T-helper 17 cell (primary cell): ENCODE data around the gene RBM20. TPM values are rescaled to one million over a fixed set of nuclear protein-coding genes. Genes with fewer than 3 reads are reported as not detected.
A peak's percentile ranks its signal among the peaks of the same experiment; 100 is the strongest.
"Not testable (repeated sequence)": the region's sequence is repeated elsewhere in the genome, so short reads cannot be mapped to it uniquely, and the experiment has no call there.

Experiments used
- ATAC-seq: fragments of 150-1000 bp; cut with Tn5 transposase; 2 replicates; pipeline ENCODE4 v1.10.0; 2021; ENCODE audit warnings: mild to moderate bottlenecking, moderate library complexity
- DNase-seq, 3 donors: peaks; one replicate each; pipeline versions ENCODE4 v3.0.0 to v3.0.0-alpha.2; 2020 to 2021
- H3K9me3 ChIP-seq: one replicate; pipeline ENCODE4 v1.7.0; 2013; ENCODE audit warnings: low read length, mild to moderate bottlenecking; ENCODE audit not compliant: control insufficient read depth, poor library complexity, severe bottlenecking
- H3K27ac Mint-ChIP-seq: one replicate; pipeline ENCODE4 v1.8.0; 2022; ENCODE audit warnings: mild to moderate bottlenecking, moderate library complexity, mixed read lengths
- H3K27me3 Mint-ChIP-seq: one replicate; pipeline ENCODE4 v1.8.0; 2022; ENCODE audit warnings: mixed read lengths
- H3K36me3 Mint-ChIP-seq: one replicate; pipeline ENCODE4 v1.8.0; 2022; ENCODE audit warnings: low read depth, mixed read lengths
- H3K4me1 Mint-ChIP-seq: one replicate; pipeline ENCODE4 v1.8.0; 2022; ENCODE audit warnings: mild to moderate bottlenecking, mixed read lengths
- H3K4me3 Mint-ChIP-seq: one replicate; pipeline ENCODE4 v1.8.0; 2022; ENCODE audit warnings: mild to moderate bottlenecking, moderate library complexity, mixed read lengths
- total RNA-seq, 4 donors: library from RNA in 2 of 4; stranded (reverse) in 2 of 4; gene quantifications; one replicate each; pipeline ENCODE4 v1.2.3 and lab custom pipeline; 2022 to 2026

RBM20 gene
- total RNA-seq, 2 donors from 2014 or later: not detected

- DNase-seq: no peak
- peaks cover 4% of the 10 kb centered on the region for H3K36me3 Mint-ChIP-seq
- peaks cover 23% of the 10 kb centered on the region for H3K27me3 Mint-ChIP-seq
- H3K9me3 ChIP-seq: no peaks in the 10 kb centered on the region
- H3K4me1 Mint-ChIP-seq: peaks cover 2% of the 10 kb centered on the region
- H3K27ac Mint-ChIP-seq: no peak overlapping the region
- ATAC-seq: no peak
- no peak overlapping the region for H3K4me3 Mint-ChIP-seq
Observed at GRCh38 chr10:110632591-110633215, 11.4 kb upstream of the RBM20 start.

- Mint-ChIP-seq H3K27me3 (peaks cover 24% of the 10 kb centered on the region), H3K36me3 (no peaks in the 10 kb centered on the region), H3K4me1 (peaks cover 2% of the 10 kb centered on the region), H3K27ac (no peak overlapping the region), H3K4me3 (no peak overlapping the region)
- DNase-seq (no peak), ATAC-seq (no peak)
- no peaks in the 10 kb centered on the region for H3K9me3 ChIP-seq
Observed at GRCh38 chr10:110634527-110635209, 9.5 kb upstream of the RBM20 start.

- Mint-ChIP-seq H3K36me3 (no peaks in the 10 kb centered on the region), H3K4me3 (no peak overlapping the region), H3K27me3 (peaks cover 26% of the 10 kb centered on the region), H3K27ac (no peak overlapping the region), H3K4me1 (peaks cover 9% of the 10 kb centered on the region)
- no peaks in the 10 kb centered on the region for H3K9me3 ChIP-seq
- DNase-seq: no peak
- no peak for ATAC-seq
Observed at GRCh38 chr10:110636572-110636931, 7.6 kb upstream of the RBM20 start.

- Mint-ChIP-seq H3K4me1 (peaks cover 12% of the 10 kb centered on the region), H3K27ac (no peak overlapping the region), H3K36me3 (no peaks in the 10 kb centered on the region), H3K27me3 (peaks cover 28% of the 10 kb centered on the region), H3K4me3 (no peak overlapping the region)
- no peaks in the 10 kb centered on the region for H3K9me3 ChIP-seq
- ATAC-seq (no peak), DNase-seq (no peak)
Observed at GRCh38 chr10:110636932-110637557, 7.1 kb upstream of the RBM20 start.

GRCh38 chr10:110637558-110638053 lies 6.5 kb upstream of the RBM20 start:
- H3K36me3 Mint-ChIP-seq: peaks cover 1% of the 10 kb centered on the region
- H3K4me1 Mint-ChIP-seq: peaks cover 17% of the 10 kb centered on the region
- no peak overlapping the region for H3K27ac Mint-ChIP-seq
- ATAC-seq: no peak
- DNase-seq: no peak
- no peaks in the 10 kb centered on the region for H3K9me3 ChIP-seq
- peaks cover 33% of the 10 kb centered on the region for H3K27me3 Mint-ChIP-seq
- H3K4me3 Mint-ChIP-seq: no peak overlapping the region

- H3K4me3 Mint-ChIP-seq: no peak overlapping the region
- no peak for ATAC-seq
- no peaks in the 10 kb centered on the region for H3K9me3 ChIP-seq
- H3K36me3 Mint-ChIP-seq: peaks cover 3% of the 10 kb centered on the region
- no peak for DNase-seq
- peaks cover 22% of the 10 kb centered on the region for H3K4me1 Mint-ChIP-seq
- H3K27me3 Mint-ChIP-seq: peaks cover 40% of the 10 kb centered on the region
- H3K27ac Mint-ChIP-seq: no peak overlapping the region
Observed at GRCh38 chr10:110638319-110638718, 5.8 kb upstream of the RBM20 start.

GRCh38 chr10:110639046-110639445 lies 5.1 kb upstream of the RBM20 start:
- DNase-seq, H3K9me3 ChIP-seq, H3K36me3 Mint-ChIP-seq, H3K4me3 Mint-ChIP-seq, H3K27ac Mint-ChIP-seq, ATAC-seq: not testable (repeated sequence)
- H3K4me1 Mint-ChIP-seq: peaks cover 22% of the 10 kb centered on the region
- H3K27me3 Mint-ChIP-seq: peaks cover 43% of the 10 kb centered on the region

- DNase-seq, ATAC-seq, H3K9me3 ChIP-seq, H3K36me3 Mint-ChIP-seq, H3K27ac Mint-ChIP-seq, H3K4me3 Mint-ChIP-seq: not testable (repeated sequence)
- H3K27me3 Mint-ChIP-seq: peaks cover 45% of the 10 kb centered on the region
- peaks cover 22% of the 10 kb centered on the region for H3K4me1 Mint-ChIP-seq
Observed at GRCh38 chr10:110639858-110640257, 4.3 kb upstream of the RBM20 start.

GRCh38 chr10:110641256-110641655 lies 2.9 kb upstream of the RBM20 start:
- H3K9me3 ChIP-seq: no peaks in the 10 kb centered on the region
- DNase-seq: no peak
- Mint-ChIP-seq H3K4me3 (peak overlapping the region; percentile 1), H3K4me1 (peaks cover 22% of the 10 kb centered on the region), H3K27me3 (peaks cover 59% of the 10 kb centered on the region), H3K27ac (no peak overlapping the region), H3K36me3 (peaks cover 3% of the 10 kb centered on the region)
- peak; percentile 71 for ATAC-seq

GRCh38 chr10:110642204-110643034 lies 1.7 kb upstream of the RBM20 start:
- Mint-ChIP-seq H3K27me3 (peaks cover 55% of the 10 kb centered on the region), H3K27ac (no peak overlapping the region), H3K4me1 (peaks cover 20% of the 10 kb centered on the region), H3K36me3 (peaks cover 3% of the 10 kb centered on the region), H3K4me3 (peak overlapping the region; percentile 83)
- H3K9me3 ChIP-seq: no peaks in the 10 kb centered on the region
- DNase-seq: no peak
- no peak for ATAC-seq

- H3K4me3 Mint-ChIP-seq: peak overlapping the region; percentile 83
- H3K36me3 Mint-ChIP-seq: peaks cover 3% of the 10 kb centered on the region
- ATAC-seq (no peak), DNase-seq (no peak)
- peaks cover 20% of the 10 kb centered on the region for H3K4me1 Mint-ChIP-seq
- no peaks in the 10 kb centered on the region for H3K9me3 ChIP-seq
- H3K27me3 Mint-ChIP-seq: peaks cover 50% of the 10 kb centered on the region
- no peak overlapping the region for H3K27ac Mint-ChIP-seq
Observed at GRCh38 chr10:110643035-110643652, 992 bp upstream of the RBM20 start.

- DNase-seq: no peak
- no peak for ATAC-seq
- H3K27ac Mint-ChIP-seq: no peak overlapping the region
Observed at GRCh38 chr10:110644598-110645462, 694 bp downstream of the RBM20 start.

More at GRCh38 chr10:110644598-110645462, 694 bp downstream of the RBM20 start:
- H3K36me3 Mint-ChIP-seq: peaks cover 3% of the 10 kb centered on the region
- peaks cover 3% of the 10 kb centered on the region for H3K9me3 ChIP-seq
- peaks cover 22% of the 10 kb centered on the region for H3K4me1 Mint-ChIP-seq
- peaks cover 63% of the 10 kb centered on the region for H3K27me3 Mint-ChIP-seq
- peak overlapping the region; percentile 74 for H3K4me3 Mint-ChIP-seq
